Measurements from ENCODE around the gene PTPRR. TPM values are rescaled to one million over a fixed set of nuclear protein-coding genes. Genes with fewer than 3 reads are reported as not detected.
"Not testable (repeated sequence)": the region's sequence is repeated elsewhere in the genome, so short reads cannot be mapped to it uniquely, and the experiment has no call there.

PTPRR gene
- total and polyA plus RNA-seq, 12 donors = 0.20 to 1.7 (median 0.74) TPM

DNA sequence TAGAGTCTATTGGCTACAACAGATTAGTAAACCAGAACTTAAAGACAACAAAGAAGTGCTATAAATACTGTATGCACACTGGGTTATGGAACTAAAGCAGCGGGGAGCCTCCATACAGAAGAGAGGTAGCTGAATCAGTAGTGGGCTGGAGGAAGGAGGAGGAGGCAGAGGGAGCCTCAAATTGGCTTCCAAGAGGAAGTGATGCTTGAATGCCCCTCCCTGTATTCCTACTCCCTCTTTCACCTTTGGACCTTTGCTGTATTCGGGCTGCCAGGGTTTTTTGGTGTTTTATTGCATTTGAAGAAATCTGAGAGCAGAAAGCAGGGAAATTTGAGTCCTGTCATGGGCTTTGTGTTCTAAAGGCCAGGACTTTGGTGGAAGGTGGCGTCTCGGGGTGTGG, 179.3 kb downstream of the PTPRR start:
- TF ChIP-seq, protein P1, sequence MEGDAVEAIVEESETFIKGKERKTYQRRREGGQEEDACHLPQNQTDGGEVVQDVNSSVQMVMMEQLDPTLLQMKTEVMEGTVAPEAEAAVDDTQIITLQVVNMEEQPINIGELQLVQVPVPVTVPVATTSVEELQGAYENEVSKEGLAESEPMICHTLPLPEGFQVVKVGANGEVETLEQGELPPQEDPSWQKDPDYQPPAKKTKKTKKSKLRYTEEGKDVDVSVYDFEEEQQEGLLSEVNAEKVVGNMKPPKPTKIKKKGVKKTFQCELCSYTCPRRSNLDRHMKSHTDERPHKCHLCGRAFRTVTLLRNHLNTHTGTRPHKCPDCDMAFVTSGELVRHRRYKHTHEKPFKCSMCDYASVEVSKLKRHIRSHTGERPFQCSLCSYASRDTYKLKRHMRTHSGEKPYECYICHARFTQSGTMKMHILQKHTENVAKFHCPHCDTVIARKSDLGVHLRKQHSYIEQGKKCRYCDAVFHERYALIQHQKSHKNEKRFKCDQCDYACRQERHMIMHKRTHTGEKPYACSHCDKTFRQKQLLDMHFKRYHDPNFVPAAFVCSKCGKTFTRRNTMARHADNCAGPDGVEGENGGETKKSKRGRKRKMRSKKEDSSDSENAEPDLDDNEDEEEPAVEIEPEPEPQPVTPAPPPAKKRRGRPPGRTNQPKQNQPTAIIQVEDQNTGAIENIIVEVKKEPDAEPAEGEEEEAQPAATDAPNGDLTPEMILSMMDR (IDR thresholded peaks at IDR 0.05) = no peak
- no peak for DNase-seq
- 73 to 89% methylated on average over 4 of the region's 4 CpGs for WGBS, 2 donors

DNA sequence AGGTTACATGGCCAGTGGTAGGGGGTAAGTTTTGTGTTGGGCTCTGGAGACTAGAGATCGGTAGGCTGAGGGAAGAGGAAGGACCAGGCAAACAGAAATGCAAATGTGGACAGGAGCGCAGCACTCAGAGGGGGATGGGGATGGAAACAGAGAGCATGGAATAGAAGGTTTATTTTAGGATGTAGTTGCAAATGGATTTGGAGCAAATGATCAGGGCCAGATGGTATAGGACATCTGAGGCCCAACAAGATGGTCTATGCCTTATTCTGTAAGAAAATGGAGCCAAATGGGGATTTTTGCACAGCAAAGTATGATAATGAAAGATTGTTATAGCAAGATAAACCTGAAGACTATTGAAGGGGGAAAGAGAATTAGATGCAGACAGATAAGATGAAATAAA, 180.8 kb downstream of the PTPRR start:
- ATAC-seq = no peak
- DNase-seq = no peak
- TF ChIP-seq, protein P1 (IDR thresholded peaks at IDR 0.05) = no peak
- Histone ChIP-seq H3K9me3 (no peaks in the 10 kb centered on the region), H3K4me3 (no peak overlapping the region), H3K27me3 (peaks cover 0 to 8% (median 0%) of the 10 kb centered on the region in 7 donors), H3K36me3 (no peaks in the 10 kb centered on the region), H3K27ac (no peak overlapping the region), H3K4me1 (no peaks in the 10 kb centered on the region)
- WGBS, 2 donors = 84 to 89% methylated on average over 2 of the region's 2 CpGs
- intact Hi-C loops (cut with DNase I) = loop anchor here (5.0 to 10.0 kb wide), 5 partner anchors 108 to 855 kb away; no protein-coding TSS in a partner anchor

More for the DNA sequence above, 179.3 kb downstream of the PTPRR start:
- ATAC-seq = no peak
- H3K27me3 ChIP-seq = peaks cover 0 to 8% (median 0%) of the 10 kb centered on the region in 7 donors
- H3K4me1 ChIP-seq = no peaks in the 10 kb centered on the region
- H3K4me3 ChIP-seq = no peak overlapping the region
- intact Hi-C loops (cut with DNase I) = no loop called here
- H3K36me3 ChIP-seq = no peaks in the 10 kb centered on the region
- no peak overlapping the region for H3K27ac ChIP-seq
- no peaks in the 10 kb centered on the region for H3K9me3 ChIP-seq

GRCh38 chr12:70736351-70737133, 184.0 kb downstream of the PTPRR start:
- intact Hi-C loops (cut with DNase I) = loop anchor here (5.0 to 10.0 kb wide), 5 partner anchors 111 to 852 kb away; no protein-coding TSS in a partner anchor
- H3K27ac ChIP-seq = no peak overlapping the region
- H3K27me3 ChIP-seq = peaks cover 0 to 5% (median 0%) of the 10 kb centered on the region in 7 donors

GRCh38 chr12:70735197-70735596, 185.3 kb downstream of the PTPRR start:
- intact Hi-C loops (cut with DNase I) = loop anchor here (2.0 to 10.0 kb wide), 6 partner anchors 112 to 850 kb away; no protein-coding TSS in a partner anchor
- WGBS, 2 donors = 85 to 90% methylated on average over 3 of the region's 3 CpGs
- not testable (repeated sequence) for H3K36me3 ChIP-seq, H3K27me3 ChIP-seq, DNase-seq, H3K27ac ChIP-seq, H3K4me1 ChIP-seq, ATAC-seq, H3K9me3 ChIP-seq, H3K4me3 ChIP-seq

More at GRCh38 chr12:70736351-70737133, 184.0 kb downstream of the PTPRR start:
- Histone ChIP-seq H3K4me1 (no peaks in the 10 kb centered on the region), H3K9me3 (no peaks in the 10 kb centered on the region), H3K36me3 (no peaks in the 10 kb centered on the region), H3K4me3 (no peak overlapping the region)
- DNase-seq = no peak
- TF ChIP-seq, protein P1 (IDR thresholded peaks at IDR 0.05) = no peak
- no peak for ATAC-seq
- WGBS, 2 donors = 91 to 94% methylated on average over 8 of the region's 8 CpGs

GRCh38 chr12:70733385-70733784, 187.2 kb downstream of the PTPRR start:
- TF ChIP-seq, protein P1 (IDR thresholded peaks at IDR 0.05) = peak; percentile 20 to 85 (median 72)
- DNase-seq = peak in 1 of 2 donors; percentile 32
- H3K4me3 ChIP-seq = no peak overlapping the region
- H3K36me3 ChIP-seq = no peaks in the 10 kb centered on the region
- no peaks in the 10 kb centered on the region for H3K4me1 ChIP-seq
- WGBS, 2 donors = 2 to 3% methylated on average over 4 of the region's 4 CpGs
- no peaks in the 10 kb centered on the region for H3K27me3 ChIP-seq
- H3K9me3 ChIP-seq = no peaks in the 10 kb centered on the region
- intact Hi-C loops (cut with DNase I) = loop anchor here in 9 of 10 donors (1.0 to 10.0 kb wide), 8 partner anchors 116 to 856 kb away; partner anchors contain the start of gene CNOT2 (in 1 of the 9)
- ATAC-seq = peak in 4 of 8 donors; percentile 65 to 83 (median 72)
- no peak overlapping the region for H3K27ac ChIP-seq

Measured in heart right ventricle (tissue), 16 donors.